Activated T-helper 9 cell treated with anti-CD3 and anti-CD28 coated beads, Interleukin-2, amount 50 U/mL, for 16 hours (primary cell): Measurements from ENCODE around the gene STK32A.

ENCODE experiments used
- DNase-seq: peaks from one replicate; pipeline ENCODE4 v3.0.0-alpha.2; 2020; ENCODE audit warnings: low read depth

STK32A gene

GRCh38 chr5:147259837-147260236 lies 25.0 kb downstream of the STK32A start:
- no peak for DNase-seq

GRCh38 chr5:147267082-147267832 lies 32.4 kb downstream of the STK32A start:
- DNase-seq, result no peak

- no peak for DNase-seq
These were observed 41.7 kb downstream of the STK32A start for GRCh38 chr5:147276497-147276896.

GRCh38 chr5:147286296-147286695 lies 51.5 kb downstream of the STK32A start:
- no peak for DNase-seq

GRCh38 chr5:147287110-147287509 lies 52.3 kb downstream of the STK32A start:
- no peak for DNase-seq

- DNase-seq, result no peak
These were observed 55.4 kb downstream of the STK32A start for GRCh38 chr5:147290261-147290660.

- DNase-seq, result no peak
These were observed 68.4 kb downstream of the STK32A start for GRCh38 chr5:147303251-147303650.

- DNase-seq, result no peak
These were observed 69.2 kb downstream of the STK32A start for GRCh38 chr5:147303976-147304375.

- DNase-seq, result no peak
These were observed 70.3 kb downstream of the STK32A start for GRCh38 chr5:147305147-147305546.

- no peak for DNase-seq
These were observed 71.5 kb downstream of the STK32A start for GRCh38 chr5:147306351-147306750.

GRCh38 chr5:147307170-147307569 lies 72.3 kb downstream of the STK32A start:
- no peak for DNase-seq

- no peak for DNase-seq
These were observed 74.8 kb downstream of the STK32A start for GRCh38 chr5:147309621-147310020.

- no peak for DNase-seq
These were observed 75.4 kb downstream of the STK32A start for GRCh38 chr5:147310059-147310704.

- DNase-seq, result no peak
These were observed 83.3 kb downstream of the STK32A start for GRCh38 chr5:147317978-147318684.

GRCh38 chr5:147321569-147321968 lies 86.7 kb downstream of the STK32A start:
- no peak for DNase-seq

- DNase-seq, result no peak
These were observed 92.6 kb downstream of the STK32A start for GRCh38 chr5:147327421-147327820.

- no peak for DNase-seq
These were observed 93.1 kb downstream of the STK32A start for GRCh38 chr5:147327905-147328304.

GRCh38 chr5:147332658-147333057 lies 97.8 kb downstream of the STK32A start:
- DNase-seq, result no peak

- DNase-seq, result no peak
These were observed 102.0 kb downstream of the STK32A start for GRCh38 chr5:147336876-147337275.

GRCh38 chr5:147339313-147339712 lies 104.5 kb downstream of the STK32A start:
- no peak for DNase-seq

GRCh38 chr5:147340941-147341340 lies 106.1 kb downstream of the STK32A start:
- no peak for DNase-seq

- DNase-seq, result no peak
These were observed 106.5 kb downstream of the STK32A start for GRCh38 chr5:147341345-147341744.

GRCh38 chr5:147344861-147345260 lies 110.0 kb downstream of the STK32A start:
- DNase-seq, result no peak
